Tongue (tissue), 2 donors: ENCODE results near the gene TMEM63A. TPM values are rescaled to one million over a fixed set of nuclear protein-coding genes. Genes with fewer than 3 reads are reported as not detected.
A peak's percentile ranks its signal among the peaks of the same experiment; 100 is the strongest.
"Not testable (repeated sequence)": the region's sequence is repeated elsewhere in the genome, so short reads cannot be mapped to it uniquely, and the experiment has no call there.

Source experiments
- DNase-seq: peaks from one replicate; pipeline ENCODE4 v3.0.0-alpha.2; 2015
- total RNA-seq: library from RNA; depleted of rRNA; stranded (reverse); fragments of >200 nt; gene quantifications from one replicate; pipeline ENCODE4 v1.2.3, GENCODE V29; 2014

The TMEM63A gene
- total RNA-seq, 1 donor from 2014 or later = 39.3 TPM

GRCh38 chr1:225908773-225909172, 26.6 kb upstream of the TMEM63A start:
- no peak for DNase-seq

DNA sequence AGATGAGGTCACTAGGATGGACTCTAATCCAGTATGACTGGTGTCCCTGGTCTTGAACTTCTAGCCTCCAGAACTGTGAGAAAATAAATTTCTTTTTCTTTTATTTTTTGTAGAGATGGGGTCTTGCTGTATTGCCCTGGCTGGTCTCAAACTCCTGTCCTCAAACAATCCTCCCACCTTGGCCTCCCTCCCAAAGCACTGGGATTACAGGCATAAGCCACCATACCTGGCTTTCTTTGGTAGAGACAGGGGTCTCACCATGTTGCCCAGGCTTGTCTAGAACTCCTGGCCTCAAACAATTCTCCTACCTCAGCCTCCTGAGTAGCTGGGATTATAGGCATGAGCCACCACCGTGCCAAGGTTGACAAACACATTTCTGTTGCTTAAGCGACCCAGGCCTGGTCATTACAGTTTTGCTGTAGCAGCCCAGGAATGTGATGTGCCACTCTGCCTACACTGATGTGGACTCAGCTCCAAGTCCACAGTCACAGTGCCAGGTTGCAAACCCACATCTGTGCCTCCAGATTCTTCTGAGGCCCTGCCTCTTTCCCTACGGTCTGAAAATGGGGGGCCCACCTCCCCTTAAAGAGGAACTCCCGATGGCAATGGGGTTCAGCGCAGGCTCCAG, 25.9 kb upstream of the TMEM63A start:
- DNase-seq = no peak

- no peak for DNase-seq
These were observed 25.2 kb upstream of the TMEM63A start for GRCh38 chr1:225907341-225907740.

- no peak for DNase-seq
These were observed 24.3 kb upstream of the TMEM63A start for GRCh38 chr1:225906467-225906866.

DNA sequence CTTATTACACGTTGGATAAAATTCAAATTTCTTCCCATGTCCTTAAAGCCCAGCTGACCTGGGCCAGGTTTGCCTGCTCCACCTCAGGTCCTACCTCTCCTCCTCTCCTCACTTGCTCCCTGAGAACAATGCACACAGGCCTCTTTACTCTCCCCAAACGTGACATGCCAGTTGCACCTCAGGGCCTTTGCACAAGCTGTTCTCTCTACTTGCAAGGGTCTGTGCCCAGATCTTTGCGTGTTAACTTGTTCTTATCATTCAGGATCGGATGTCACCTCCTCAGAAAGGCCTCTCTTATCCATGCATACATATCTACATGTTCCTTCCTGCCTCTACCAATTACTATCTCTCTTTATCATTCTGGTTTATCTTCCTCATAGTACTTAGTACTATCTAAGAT, 21.4 kb upstream of the TMEM63A start:
- no peak for DNase-seq

DNA sequence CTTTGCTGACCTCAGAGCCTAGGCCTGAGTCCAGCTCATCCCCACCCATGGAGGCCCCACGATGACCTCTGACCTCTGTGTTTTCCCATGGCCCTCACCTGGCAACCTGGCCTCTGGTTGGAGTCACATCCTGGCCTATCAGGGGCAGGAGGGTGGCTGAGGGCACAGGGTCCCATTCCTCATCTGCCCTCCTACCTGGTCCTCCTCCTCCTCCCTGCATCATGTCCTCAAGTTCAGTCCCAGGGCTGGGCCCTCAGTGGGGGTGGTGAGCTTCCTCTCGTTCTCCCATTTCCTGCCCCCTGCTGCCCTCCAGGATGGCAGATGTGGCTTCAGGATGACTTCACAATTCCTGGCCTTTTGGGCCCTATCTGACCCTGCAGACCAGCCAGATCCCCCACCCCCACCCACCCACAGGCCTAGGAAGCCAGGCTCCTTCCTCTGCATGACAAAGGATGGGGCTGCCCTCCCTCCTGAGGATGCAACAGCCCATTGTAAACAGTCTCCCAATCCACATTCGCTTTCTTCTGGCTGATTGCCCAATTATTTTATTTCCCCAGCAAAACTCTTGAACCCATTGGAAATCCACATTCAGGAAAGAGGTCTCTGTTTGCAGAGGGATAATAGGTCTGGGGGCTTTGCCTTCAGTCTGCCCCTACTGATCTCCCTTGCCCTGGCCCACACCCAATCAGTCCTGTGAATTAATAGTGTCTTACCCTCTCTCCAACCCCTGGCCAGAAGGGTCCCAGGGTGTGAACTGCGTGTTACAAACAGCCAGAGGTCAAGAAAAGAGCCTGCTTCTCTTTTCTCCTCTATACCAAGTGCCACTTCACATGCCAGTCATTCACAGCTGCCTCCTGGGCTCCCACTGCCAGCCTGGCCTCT, 17.1 kb upstream of the TMEM63A start:
- no peak for DNase-seq

DNA sequence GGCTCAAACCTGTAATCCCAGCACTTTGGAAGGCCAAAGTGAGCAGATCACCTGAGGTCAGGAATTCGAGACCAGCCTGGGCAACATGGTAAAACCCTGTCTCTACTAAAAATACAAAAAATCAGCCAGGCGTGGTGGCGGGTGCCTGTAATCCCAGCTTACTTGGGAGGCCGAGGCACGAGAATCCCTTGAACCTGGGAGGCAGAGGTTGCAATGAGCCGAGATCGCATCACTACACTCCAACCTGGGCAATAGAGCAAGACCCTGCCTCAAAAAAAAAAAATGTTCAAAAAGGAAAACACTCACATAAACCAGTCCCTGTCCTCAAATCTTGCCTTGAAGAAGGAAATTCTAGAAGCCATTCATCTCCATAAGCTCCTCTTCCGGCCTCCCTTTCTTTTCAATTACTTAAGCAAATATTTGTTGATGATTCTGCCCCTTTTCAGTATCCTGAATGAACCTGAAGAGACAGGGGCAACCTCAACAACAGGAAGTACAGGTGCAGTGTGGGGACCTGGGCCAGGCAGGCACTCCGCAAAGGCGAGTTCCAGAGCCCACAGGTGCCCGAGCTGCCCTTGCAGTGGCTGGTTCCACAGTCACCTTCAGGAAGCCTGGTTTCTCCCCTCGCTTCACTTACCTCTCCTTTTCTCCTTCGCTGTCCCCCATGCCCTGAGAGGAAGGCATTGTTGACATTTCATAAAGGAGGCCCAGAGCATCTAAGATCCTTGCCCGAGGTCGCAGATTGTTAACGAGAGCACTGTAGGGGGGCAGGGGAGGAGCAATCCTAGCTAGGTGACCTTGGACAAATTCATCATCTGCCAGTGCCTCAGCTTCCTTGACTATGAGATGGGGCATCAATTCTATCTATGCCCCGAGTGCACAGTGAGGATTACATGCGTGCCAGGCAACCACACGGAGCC, 15.7 kb upstream of the TMEM63A start:
- no peak for DNase-seq

GRCh38 chr1:225896937-225897549, 14.9 kb upstream of the TMEM63A start:
- DNase-seq = no peak

DNA sequence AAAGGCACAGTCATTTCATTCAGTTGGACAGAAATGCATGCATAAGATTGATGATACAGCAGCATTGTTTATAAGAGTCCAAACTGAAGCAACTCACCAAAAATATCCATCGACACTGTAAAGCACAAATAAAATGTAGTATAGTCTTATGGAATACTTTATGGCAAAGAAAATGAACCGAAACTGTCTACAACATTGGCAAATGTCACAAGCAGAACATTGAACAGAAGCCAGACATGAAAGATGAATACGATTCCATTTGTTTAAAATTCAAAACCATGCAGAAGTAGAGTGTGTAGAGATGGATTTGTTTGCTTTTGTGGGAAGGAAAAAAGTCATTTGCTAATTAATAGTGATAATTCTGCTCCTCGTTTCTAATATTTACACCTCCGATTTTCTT, 14.3 kb upstream of the TMEM63A start:
- DNase-seq = no peak

- DNase-seq = no peak
These were observed 10.1 kb upstream of the TMEM63A start for GRCh38 chr1:225892307-225892706.

- no peak for DNase-seq
These were observed 9.2 kb upstream of the TMEM63A start for GRCh38 chr1:225891229-225891972.

DNA sequence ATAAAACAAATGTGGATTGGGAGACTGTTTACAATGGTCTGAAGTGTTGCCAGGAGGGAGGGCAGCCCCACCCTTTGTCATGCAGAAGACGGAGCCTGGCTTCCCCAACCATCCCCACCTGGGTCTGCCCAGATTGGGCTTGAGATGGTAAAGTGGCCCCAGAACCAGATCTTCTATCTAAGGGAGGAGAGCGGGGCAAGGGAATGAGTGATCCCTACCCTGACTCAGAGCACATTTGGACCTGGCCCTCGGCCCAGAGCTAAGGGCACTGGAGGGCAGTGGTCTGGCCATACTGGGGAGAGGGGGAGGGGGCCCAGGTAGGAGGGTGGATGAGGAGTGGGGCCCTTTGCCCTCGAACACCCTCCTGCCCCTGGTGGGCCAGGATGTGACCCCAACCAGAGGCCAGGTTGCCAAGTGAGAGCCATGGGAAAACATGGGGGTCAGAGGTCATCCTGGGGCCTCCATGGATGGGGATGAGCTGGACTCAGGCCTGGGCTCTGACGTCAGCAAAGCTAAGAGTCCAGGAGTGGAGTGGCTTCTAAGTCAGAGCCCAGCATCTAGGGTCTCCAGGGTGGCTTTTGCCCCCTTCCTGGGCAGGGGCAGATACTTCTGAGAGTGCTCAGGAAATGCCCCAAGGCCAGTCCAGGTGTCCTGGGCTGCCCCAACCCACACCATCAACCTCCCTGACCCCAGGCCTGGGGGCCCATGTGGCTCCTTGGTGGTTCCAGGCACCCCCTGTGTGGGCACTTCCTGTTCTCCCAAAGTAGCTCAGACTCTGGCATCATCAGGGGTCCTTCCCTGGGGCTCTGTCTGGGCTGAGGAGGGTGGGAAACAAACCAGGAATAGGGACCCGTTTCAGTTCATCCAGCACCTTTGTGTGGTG, 8.4 kb upstream of the TMEM63A start:
- no peak for DNase-seq

- no peak for DNase-seq
These were observed 7.6 kb upstream of the TMEM63A start for GRCh38 chr1:225889743-225890142.

DNA sequence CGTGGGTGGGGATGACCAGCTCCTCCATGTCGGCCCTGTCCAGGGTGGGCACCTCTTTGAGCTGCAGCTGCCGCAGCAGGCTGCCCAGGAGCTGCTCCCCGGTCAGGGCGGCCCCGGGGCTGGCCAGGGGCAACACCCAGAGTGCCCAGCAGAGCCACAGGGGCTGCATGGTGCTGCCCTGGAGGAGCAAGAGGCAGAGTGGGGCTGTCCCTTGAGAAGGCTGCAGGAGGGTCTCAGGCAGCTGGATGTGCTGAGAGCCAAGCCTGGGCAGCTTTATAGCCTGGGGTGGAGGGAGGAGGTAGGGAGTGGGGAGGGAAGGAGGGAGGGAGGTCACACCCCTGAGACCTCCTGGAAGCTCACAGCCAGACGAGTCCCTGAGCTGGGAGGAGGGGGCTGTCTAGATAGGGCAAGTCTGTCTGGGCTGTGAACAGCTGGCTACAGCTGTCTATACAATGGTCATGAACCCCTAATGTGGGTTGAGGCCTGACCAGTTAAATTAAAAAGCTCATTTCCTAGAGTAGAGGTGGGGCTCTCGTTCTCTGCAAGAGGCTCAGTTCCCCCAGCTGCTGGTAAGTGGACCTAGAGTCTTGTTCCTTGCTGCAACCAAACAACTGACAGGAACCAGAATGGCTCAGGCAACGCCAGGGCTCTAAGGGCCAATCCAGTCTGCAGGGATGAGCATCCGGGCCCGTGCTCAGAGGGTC, 6.9 kb upstream of the TMEM63A start, which contains the start of gene LEFTY1:
Gene LEFTY1 (minus strand): TSS at position 249 of the 704 bp plus-strand sequence. CDS start 80 bp downstream, at position 169.
- DNase-seq = peak; percentile 92

DNA sequence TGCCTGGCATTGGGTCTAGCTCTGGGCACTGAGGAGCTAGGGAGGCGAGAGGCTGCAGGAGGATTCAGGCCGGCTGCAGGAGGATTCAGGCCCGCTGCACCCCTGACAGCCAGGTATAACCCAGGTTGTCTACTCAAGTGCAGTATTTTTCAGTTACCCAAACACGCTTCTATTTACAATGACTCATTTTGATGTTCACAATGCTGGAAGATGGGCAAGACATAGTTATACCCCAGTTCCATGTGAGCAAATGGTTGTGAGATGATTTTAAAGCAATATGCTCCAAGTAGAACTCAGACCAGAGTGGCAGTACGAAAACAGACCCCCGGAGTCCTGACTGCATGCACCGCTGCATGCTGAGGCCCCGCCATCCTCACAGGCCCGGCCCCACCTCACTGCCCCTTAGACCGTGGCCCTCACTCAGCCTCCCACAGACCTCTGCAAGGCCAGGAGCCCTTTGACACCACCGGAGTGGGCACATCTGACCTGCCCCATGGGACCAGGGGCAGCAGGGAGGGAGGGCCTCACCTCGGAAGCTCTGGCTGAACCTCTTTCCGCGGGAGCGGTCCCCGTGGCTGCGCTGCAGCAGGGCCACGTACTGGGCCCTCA, 6.2 kb upstream of the TMEM63A start:
- no peak for DNase-seq

- DNase-seq = not testable (repeated sequence)
These were observed 5.5 kb upstream of the TMEM63A start for GRCh38 chr1:225887554-225888288.

DNA sequence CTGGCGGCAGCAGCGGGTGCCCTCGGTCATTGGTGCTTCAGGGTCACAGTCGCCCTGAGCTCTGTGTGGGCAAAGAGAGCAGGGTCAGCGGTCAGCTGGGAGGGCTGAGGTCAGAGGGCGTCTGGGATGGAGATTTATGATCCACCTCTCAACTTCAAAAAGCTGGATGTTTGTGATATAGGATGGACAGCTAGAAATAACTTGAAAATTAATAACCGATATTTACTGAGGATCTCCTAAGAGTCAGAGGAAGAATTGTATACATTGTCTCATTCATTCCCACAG, 4.8 kb upstream of the TMEM63A start:
- DNase-seq = no peak

- no peak for DNase-seq
These were observed 4.2 kb upstream of the TMEM63A start for GRCh38 chr1:225886159-225887029.
